Motor neuron (in vitro differentiated cells): ENCODE data around the gene RTN4R. TPM values are rescaled to one million over a fixed set of nuclear protein-coding genes. Genes with fewer than 3 reads are reported as not detected.

Experiments used
- ATAC-seq, 8 experiments: fragments of 200-7000 bp; cut with Tn5 transposase; replicated peaks in 6 of 8; 2 replicates each; pipeline ENCODE4 v1.8.0; 2021; ENCODE audit warnings: mild to moderate bottlenecking in 8 of 8, moderate library complexity in 8 of 8
- H3K27ac ChIP-seq, 2 donors: fragments of 250-450 bp; sonication (Bioruptor Pico); 2 replicates each; pipeline ENCODE4 v1.9.0; 2021; ENCODE audit warnings: antibody characterized with exemption in 2 of 2, mild to moderate bottlenecking in 2 of 2, moderate library complexity in 1 of 2
- H3K4me1 ChIP-seq, 2 donors: fragments of 250-450 bp; sonication (Bioruptor Pico); replicated peaks in 1 of 2; 2 replicates each; pipeline ENCODE4 v1.6.1; 2021; ENCODE audit warnings: antibody characterized with exemption in 2 of 2, mild to moderate bottlenecking in 2 of 2, moderate library complexity in 1 of 2
- H3K4me3 ChIP-seq, 5 donors: fragments of 250-450 bp; sonication (Bioruptor Pico); 2 replicates each; pipeline ENCODE4 v1.9.0; 2021; ENCODE audit warnings: antibody characterized with exemption in 5 of 5, mild to moderate bottlenecking in 5 of 5, moderate library complexity in 4 of 5
- WGBS, 10 experiments: fragments of 450-650 bp; shearing (Covaris generic); methylation state at CpG; one replicate each; pipeline ENCODE4 v1.0.0; 2022; 5-methylcytosine and 5-hydroxymethylcytosine counted together
- in situ Hi-C, 9 experiments: fragments of 400-800 bp; cut with MboI; loops; one replicate each; pipeline ENCODE4 v1.15.0; 2021; ENCODE audit warnings: low sequenced_read_pairs in 9 of 9, low pct_unique_long_range_greater_than_20kb in 2 of 9; ENCODE audit not compliant: unreplicated experiment in 9 of 9
- total RNA-seq, 8 experiments: library from RNA; unstranded; fragments of 300-600 nt; gene quantifications; 2 replicates each; pipeline versions ENCODE4 v1.2.3 to v1.2.4, GENCODE V29; 2022

Gene RTN4R
- total RNA-seq, 8 experiments from 2014 or later = 1.0 to 17.7 (median 6.3) TPM

DNA sequence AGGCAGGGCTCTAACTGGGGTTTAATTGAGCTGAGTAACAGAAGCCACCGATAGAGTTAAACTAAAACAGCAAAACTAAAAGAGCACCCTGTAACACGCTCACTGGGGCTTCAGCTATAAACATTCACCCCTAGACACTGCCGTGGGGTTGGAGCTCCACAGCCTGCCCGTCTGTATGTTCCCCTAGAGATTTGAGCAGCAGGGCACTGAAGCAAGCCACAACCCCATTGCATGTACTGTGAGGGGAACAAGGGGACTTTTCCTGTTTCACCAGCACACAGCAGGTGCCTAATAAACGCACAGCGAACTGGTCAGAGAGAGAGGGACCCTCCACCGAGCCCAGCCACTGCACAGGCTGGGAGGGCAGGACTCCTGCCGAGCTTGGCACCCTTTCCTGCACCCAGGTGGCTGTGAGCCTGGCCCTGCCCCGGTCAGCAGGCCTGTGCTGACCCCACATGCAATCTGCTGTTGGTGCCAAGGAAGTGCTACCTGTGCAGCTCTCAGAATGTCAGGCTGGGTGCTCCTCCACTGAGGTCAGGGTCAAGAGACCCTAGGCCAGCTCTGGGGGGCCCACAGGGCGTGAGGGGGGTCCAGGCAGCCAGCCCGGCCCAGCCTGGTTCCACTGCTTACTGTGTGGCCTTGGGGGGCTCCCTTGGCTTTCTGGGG, 31.9 kb downstream of the RTN4R start:
- Histone ChIP-seq H3K4me1 (peaks cover 61 to 74% of the 10 kb centered on the region in 2 donors), H3K4me3 (no peak overlapping the region), H3K27ac (no peak overlapping the region)
- 50 to 100% (median 75%) methylated on average over 1 to 4 of the region's 11 CpGs; no CpG with 5 or more reads in 4 of the 10 experiments for WGBS, 10 experiments
- ATAC-seq = no peak
- in situ Hi-C loops = no loop called here

DNA sequence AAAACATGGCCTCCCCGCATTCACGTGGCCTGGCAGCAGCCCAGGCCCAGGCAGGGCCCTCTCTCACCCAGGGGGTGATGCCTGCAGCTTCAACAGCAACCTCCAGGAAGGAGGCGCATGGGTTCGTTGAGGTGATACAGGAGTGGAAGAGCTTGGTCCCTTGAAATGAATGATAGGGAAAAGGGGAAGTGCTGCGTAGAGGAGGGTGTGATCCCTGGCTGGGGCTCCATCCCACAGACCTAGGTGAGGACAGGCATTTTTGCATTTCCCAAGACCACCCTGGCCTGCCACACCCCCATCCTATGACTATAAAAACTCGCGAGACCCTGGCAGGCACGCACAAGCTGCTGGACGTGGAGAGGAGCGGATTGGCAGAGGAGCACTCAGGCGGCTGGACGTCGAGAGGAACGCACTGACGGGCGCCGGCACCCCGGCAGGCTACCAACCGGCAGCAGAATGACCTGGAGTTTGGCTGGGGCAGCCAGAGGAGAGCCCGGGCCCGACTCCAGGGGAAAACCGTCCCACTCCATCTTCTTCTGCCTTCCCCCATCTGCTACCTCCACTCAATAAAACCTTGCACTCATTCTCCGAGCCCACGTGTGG, 32.6 kb downstream of the RTN4R start:
- H3K4me1 ChIP-seq = peaks cover 54 to 67% of the 10 kb centered on the region in 2 donors
- in situ Hi-C loops = no loop called here
- no peak for ATAC-seq
- H3K27ac ChIP-seq = peak overlapping the region; percentile 70 to 84
- 60 to 100% (median 86%) methylated on average over 1 to 10 of the region's 24 CpGs; no CpG with 5 or more reads in 5 of the 10 experiments for WGBS, 10 experiments
- no peak overlapping the region for H3K4me3 ChIP-seq

DNA sequence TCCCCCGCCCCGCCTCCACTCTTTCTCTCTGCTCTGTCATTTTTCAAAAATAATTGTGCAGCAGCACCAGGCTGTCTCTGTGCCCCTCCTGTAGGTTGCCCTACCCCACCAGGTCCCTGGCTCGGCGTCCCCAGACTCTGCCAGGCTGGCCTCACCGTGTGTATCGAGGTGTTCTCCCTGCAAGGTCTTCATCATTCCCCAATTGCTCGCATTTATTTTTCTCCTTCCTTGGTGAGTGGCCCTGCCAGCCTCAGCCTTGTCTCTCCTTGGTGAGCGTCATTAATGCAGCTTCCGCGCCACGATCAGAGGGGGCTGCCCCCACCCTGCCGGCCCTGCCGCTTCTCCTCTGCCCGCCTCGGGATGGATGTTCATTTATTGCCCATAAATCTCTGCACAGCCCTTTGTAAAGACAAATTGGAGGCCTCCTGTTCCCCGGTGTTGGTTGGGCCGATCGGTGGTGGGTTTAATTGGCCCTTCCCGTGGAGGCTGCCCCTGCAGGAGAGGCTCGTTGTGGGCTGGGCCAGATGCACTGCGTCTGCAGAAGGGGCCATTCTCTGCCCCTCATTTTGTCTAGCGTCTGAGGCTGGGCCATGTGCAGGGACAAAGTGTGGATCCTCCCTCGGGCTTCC, 33.2 kb downstream of the RTN4R start:
- peak in 5 of 8 experiments; percentile 34 to 57 (median 37) for ATAC-seq
- in situ Hi-C loops = no loop called here

DNA sequence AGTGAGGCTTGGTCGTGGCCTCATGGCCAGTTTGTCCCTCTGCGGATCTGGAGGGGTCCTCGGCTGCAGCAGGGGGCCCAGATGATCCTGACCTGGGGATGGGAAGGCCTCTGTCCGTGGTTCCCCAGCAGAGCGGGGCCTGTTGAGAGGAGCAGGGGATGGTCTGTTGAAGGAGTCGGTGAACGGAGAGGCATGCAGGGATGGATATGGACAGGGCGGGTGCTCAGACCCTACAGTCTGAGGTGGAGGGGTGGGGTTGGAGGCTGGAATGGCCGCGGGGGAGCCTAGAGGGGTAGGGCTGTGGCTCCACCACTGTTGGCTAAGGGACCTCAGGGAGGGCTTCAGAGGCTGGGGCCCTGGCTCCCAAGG, 33.8 kb downstream of the RTN4R start:
- H3K4me1 ChIP-seq = peaks cover 44 to 55% of the 10 kb centered on the region in 2 donors
- WGBS, 10 experiments = 100% methylated on average over 1 of the region's 10 CpGs; no CpG with 5 or more reads in 8 of the 10 experiments
- in situ Hi-C loops = no loop called here
- peak overlapping the region; percentile 70 to 84 for H3K27ac ChIP-seq
- ATAC-seq = peak in 1 of 8 experiments; percentile 1
- H3K4me3 ChIP-seq = no peak overlapping the region

More for the DNA sequence above, 33.2 kb downstream of the RTN4R start:
- Histone ChIP-seq H3K4me3 (no peak overlapping the region), H3K4me1 (peaks cover 50 to 61% of the 10 kb centered on the region in 2 donors), H3K27ac (peak overlapping the region; percentile 70 to 84)
- WGBS, 10 experiments = 16 to 80% (median 31%) methylated on average over 2 to 14 of the region's 23 CpGs; no CpG with 5 or more reads in 5 of the 10 experiments

DNA sequence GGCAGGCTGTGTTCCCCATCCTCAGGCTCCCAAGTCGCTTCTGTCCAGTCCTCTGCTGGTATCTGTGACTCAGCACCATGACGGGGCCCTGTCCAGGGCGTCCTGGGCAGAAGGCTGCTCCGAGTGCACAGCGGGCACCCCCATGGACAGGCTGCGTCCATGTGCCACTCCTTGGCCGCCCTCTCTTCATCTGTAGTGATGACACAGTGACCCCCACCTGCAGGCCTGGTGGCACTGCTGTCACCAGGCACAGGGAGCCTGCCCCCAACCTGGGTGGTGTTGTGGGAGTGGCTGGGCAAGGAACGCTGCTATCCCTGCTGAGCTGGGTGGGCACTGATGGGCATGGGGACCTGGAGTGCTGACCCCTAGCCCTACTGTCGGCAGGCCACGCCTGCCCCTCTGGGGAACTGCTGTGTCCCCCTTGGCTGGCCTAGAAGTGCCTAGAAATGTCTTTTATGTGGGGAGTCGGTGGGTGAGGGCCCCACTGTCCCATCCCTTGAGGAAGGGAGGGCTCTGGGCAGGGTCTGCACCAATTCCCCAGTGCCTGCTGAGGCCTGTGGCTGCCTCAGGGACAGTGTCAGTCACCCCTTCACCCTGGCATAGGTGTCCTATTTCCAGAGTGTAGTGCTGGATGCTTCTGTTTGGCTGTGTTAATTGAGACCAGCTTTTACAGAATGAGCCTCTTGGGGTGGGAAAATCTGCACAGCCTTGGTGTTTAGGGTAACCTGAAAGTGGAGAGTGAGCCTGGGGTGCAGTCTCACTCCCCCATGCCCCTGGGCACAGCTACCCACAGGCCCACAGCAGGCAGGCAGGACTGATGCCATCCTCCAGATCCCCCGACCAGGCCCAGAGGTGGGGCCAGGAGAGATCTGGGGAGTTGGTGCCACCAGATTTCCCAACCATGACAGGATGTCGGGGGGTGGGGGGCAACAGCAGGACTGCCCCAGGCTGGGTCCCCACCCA, 34.5 kb downstream of the RTN4R start:
- in situ Hi-C loops = no loop called here
- peaks cover 38 to 48% of the 10 kb centered on the region in 2 donors for H3K4me1 ChIP-seq
- peak overlapping the region; percentile 70 to 84 for H3K27ac ChIP-seq
- no peak overlapping the region for H3K4me3 ChIP-seq
- no peak for ATAC-seq
- 80 to 100% (median 92%) methylated on average over 1 to 4 of the region's 13 CpGs; no CpG with 5 or more reads in 7 of the 10 experiments for WGBS, 10 experiments

DNA sequence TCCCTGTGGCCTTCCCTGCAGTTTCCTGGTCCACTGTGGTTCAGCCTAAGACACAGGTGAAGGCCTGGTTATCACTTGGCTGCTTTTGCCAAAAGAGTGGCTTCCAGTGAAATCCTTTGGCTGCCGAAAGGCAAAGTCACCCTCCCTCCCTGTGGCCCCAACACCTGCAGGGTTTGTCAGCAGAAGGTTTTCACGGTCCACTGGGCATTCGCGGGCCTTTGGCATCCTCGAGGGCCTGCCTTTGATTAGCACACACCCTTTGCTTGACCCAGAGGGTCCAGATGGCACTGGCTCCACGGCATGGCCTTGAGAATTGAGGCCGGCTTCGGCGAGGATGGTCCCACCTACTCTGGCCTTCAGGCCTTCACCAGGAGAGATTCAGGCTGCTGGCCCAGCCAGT, 35.3 kb downstream of the RTN4R start:
- no peak for ATAC-seq
- 95 to 100% methylated on average over 1 to 4 of the region's 9 CpGs; no CpG with 5 or more reads in 8 of the 10 experiments for WGBS, 10 experiments

DNA sequence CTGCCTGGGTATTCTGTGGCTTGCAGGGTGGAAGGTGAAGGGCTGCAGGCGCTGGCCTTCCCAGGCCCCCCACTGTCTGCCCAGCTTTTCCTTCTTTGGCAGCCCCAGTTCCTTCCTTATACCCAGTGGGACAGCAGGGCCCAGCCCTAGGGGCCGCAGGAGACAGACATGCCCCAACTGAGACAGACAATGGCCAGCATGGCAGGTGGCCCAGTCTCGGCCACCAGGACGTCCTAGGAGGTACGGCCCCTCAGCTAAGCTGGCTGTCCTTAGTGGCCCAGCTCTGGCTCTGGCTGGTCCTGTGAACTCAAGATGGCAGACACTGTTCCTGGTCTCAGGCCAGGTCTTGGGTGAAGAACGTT, 35.9 kb downstream of the RTN4R start:
- WGBS, 10 experiments = 57 to 100% (median 90%) methylated on average over 1 to 2 of the region's 6 CpGs; no CpG with 5 or more reads in 7 of the 10 experiments
- Histone ChIP-seq H3K27ac (no peak overlapping the region), H3K4me1 (peaks cover 30 to 37% of the 10 kb centered on the region in 2 donors), H3K4me3 (no peak overlapping the region)
- no peak for ATAC-seq
- in situ Hi-C loops = no loop called here

More for the DNA sequence above, 35.3 kb downstream of the RTN4R start:
- in situ Hi-C loops = no loop called here
- H3K4me3 ChIP-seq = no peak overlapping the region
- peaks cover 29 to 40% of the 10 kb centered on the region in 2 donors for H3K4me1 ChIP-seq
- H3K27ac ChIP-seq = peak overlapping the region in 1 of 2 donors; percentile 20

DNA sequence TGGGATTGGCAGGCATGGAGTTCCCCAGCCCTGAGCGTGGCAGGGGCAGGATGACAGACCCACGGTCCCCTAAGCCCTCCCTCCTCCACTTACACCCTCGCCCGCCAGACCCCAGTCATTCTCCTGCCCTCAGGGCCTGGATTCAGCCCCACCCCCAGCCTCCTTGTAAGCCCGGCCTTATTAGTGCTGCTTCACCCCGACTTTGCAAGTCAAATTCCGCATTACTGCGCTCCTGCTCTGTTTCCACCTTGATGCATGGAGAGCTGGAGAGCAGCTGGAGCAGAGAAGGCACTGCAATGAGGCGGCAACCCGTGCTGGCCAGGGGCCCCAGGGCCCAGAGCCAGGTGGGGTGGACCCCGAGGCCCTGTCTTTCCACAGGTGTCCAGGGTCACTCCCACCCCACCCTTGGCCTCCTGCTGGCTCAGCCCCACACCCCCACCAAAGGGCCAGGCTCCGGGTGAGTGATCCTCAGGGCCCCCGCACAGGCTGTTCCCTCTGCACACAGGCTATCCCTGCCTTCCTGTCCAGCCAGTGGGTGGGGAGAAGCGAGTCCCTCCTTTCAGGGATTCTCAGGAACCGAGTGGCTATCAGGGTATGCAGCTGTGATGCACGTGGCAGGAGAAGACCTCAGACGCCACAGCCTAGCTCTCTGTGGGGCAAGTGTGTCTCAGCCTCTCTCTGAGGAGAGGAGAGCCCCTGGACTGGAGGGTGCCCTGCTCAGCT, 36.4 kb downstream of the RTN4R start:
- peaks cover 36 to 41% of the 10 kb centered on the region in 2 donors for H3K4me1 ChIP-seq
- peak in 3 of 8 experiments; percentile 25 to 75 (median 47) for ATAC-seq
- H3K27ac ChIP-seq = no peak overlapping the region
- 20 to 86% methylated on average over 1 of the region's 17 CpGs; no CpG with 5 or more reads in 8 of the 10 experiments for WGBS, 10 experiments
- H3K4me3 ChIP-seq = no peak overlapping the region
- in situ Hi-C loops = no loop called here

DNA sequence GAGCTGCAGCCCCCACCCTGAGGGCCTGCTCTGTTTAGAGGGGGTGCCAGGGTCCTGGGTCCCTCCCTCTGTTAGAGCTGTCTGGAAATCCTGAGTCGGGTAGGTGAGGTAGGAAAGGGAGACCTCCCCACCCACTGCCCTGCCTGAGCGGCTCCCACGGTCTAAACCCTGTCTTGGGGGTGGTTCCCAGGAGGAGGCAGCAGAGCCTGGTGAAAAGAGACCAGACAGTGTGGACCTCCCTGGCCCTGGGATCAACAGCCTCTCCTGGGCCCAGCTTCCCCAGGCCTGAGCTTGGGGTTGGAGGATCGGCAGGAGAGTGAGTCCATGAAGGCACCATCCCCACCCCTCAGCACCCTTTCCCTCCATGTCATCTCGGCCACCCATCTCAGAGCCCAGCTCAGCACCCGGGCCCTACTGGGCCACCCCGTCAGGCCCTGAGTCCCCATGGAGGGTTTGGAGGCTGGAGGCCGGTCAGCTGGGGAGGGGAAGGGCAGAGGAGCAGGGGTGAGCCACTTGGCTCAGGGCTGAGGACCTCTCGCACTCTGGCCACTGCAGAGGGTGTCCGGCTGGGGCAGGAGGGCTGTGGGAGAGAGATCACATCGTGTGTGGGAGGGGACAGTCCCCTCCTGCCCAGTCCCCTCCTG, 37.2 kb downstream of the RTN4R start:
- Histone ChIP-seq H3K27ac (no peak overlapping the region), H3K4me3 (no peak overlapping the region), H3K4me1 (peaks cover 39 to 41% of the 10 kb centered on the region in 2 donors)
- in situ Hi-C loops = no loop called here
- ATAC-seq = no peak
- WGBS, 10 experiments = 100% methylated on average over 2 of the region's 11 CpGs; no CpG with 5 or more reads in 9 of the 10 experiments

DNA sequence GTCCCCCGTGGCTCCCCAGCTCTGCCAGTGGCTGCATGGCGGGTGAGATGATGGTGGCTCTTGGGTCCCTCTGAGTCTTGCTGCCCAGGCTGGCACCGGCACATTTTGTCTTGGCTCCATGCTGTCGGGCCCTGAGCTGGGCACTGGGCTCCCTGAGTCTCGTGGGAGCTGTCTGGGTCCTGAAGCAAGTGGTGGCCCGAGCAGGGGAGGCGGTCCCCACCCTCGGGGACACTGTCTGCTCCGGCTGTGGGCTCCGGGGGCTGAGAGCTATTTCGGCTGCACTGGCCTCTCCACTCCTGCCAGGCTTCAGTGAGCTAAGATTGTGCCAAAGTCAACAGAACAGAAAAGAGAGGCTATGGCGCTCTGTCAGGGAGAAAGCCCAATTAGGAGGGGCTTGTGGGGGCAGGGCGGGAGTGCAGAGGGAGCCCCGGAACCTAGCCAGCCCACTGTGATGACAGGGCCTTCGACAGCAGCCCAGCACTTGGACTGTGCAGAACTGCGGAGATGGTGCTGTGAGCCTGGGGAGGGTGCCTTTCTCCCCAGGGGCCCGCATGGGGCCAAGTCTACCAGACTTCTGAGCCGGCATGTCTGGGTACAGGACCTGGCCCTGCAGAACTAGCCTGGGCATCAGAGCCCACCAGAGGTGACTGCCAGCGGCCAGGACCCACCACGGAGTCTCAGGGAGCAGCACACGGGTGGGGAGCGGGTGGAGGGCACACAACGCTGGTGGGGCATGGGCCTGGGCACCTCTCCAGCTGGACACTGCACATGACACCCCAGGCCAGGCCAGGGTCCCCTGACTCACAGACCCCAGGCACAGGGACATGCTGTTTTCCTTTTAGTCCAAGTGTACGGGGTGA, 38.0 kb downstream of the RTN4R start:
- WGBS, 10 experiments = 40 to 83% (median 78%) methylated on average over 1 to 16 of the region's 24 CpGs; no CpG with 5 or more reads in 5 of the 10 experiments
- Histone ChIP-seq H3K4me3 (no peak overlapping the region), H3K4me1 (peaks cover 33 to 35% of the 10 kb centered on the region in 2 donors), H3K27ac (peak overlapping the region in 1 of 2 donors; percentile 22)
- peak in 1 of 8 experiments; percentile 33 for ATAC-seq
- in situ Hi-C loops = no loop called here

DNA sequence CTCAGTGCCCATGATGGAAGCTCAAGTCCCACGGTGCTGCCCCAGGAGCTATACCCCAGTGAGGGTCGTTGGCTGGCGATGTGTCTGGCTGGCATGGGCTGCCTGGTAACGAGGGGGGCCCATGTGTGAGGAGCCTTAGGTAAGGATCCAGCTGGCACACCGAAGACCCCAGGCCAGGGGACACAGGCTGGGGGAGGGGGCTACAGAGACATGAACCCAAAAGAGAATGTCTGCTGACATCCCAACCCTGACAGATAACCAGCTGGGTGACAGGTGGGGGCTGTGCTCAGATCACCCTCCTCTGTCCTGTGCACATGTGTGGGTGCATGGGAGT, 39.2 kb downstream of the RTN4R start:
- no peak for ATAC-seq
- no peak overlapping the region for H3K4me3 ChIP-seq
- no peak overlapping the region for H3K27ac ChIP-seq
- peaks cover 26 to 28% of the 10 kb centered on the region in 2 donors for H3K4me1 ChIP-seq
- in situ Hi-C loops = no loop called here
- WGBS, 10 experiments = 80 to 100% methylated on average over 1 to 2 of the region's 5 CpGs; no CpG with 5 or more reads in 8 of the 10 experiments
